HepG2 (cell line): ENCODE results near the gene DRC7. TPM values are rescaled to one million over a fixed set of nuclear protein-coding genes. Genes with fewer than 3 reads are reported as not detected.

ENCODE experiments used
- ELF1 ChIP-seq: sonication (generic); formaldehyde crosslinking; IDR thresholded peaks from 2 replicates; pipeline ENCODE4 v1.4.0; 2020; ENCODE audit warnings: missing genetic modification reagents
- ELF3 ChIP-seq: IDR thresholded peaks from 2 replicates; pipeline ENCODE4 v1.6.1; 2016; ENCODE audit warnings: missing genetic modification reagents, missing compliant biosample characterization
- HDAC2 ChIP-seq: sonication (generic); formaldehyde crosslinking; IDR thresholded peaks from 2 replicates; pipeline ENCODE4 v1.4.0; 2020; ENCODE audit warnings: missing genetic modification reagents
- MAFF ChIP-seq: IDR thresholded peaks from 2 replicates; pipeline ENCODE4 v1.6.1; 2011; ENCODE audit warnings: low read depth, low read length, improper control_type of control experiment
- NFKB2 ChIP-seq: sonication (generic); formaldehyde crosslinking; IDR thresholded peaks from 2 replicates; pipeline ENCODE4 v1.4.0; 2020; ENCODE audit warnings: missing genetic modification reagents, borderline replicate concordance
- PPARG ChIP-seq: conservative IDR thresholded peaks from 2 replicates; pipeline ENCODE4 v1.6.1; 2016; ENCODE audit warnings: missing biosample characterization, missing genetic modification reagents
- RAD21 ChIP-seq: fragments of 450-650 bp; formaldehyde crosslinking; IDR thresholded peaks from 2 replicates; pipeline ENCODE4 v1.5.0; 2020; ENCODE audit warnings: mild to moderate bottlenecking
- RCOR2 ChIP-seq: IDR thresholded peaks from 2 replicates; pipeline ENCODE4 v1.6.1; 2016; ENCODE audit warnings: missing biosample characterization, missing genetic modification reagents
- SRSF9 ChIP-seq: fragments of 200-400 bp; formaldehyde crosslinking; IDR thresholded peaks from 2 replicates; pipeline ENCODE4 v1.6.1; 2018; ENCODE audit warnings: borderline replicate concordance, mild to moderate bottlenecking, low read depth, low read length; ENCODE audit not compliant: insufficient read depth, poor library complexity, severe bottlenecking
- TEAD3 ChIP-seq: optimal IDR thresholded peaks from 2 replicates; pipeline ENCODE3; 2016; ENCODE audit warnings: borderline replicate concordance
- ZBTB7A ChIP-seq: sonication (generic); formaldehyde crosslinking; IDR thresholded peaks from 2 replicates; pipeline ENCODE4 v1.8.0; 2022; ENCODE audit warnings: mild to moderate bottlenecking, missing genetic modification reagents
- ZFP1 ChIP-seq: IDR thresholded peaks from 2 replicates; pipeline ENCODE4 v1.6.1; 2016
- ZFY ChIP-seq: sonication (generic); formaldehyde crosslinking; IDR thresholded peaks from 2 replicates; pipeline ENCODE4 v1.4.0; 2020; ENCODE audit warnings: missing genetic modification reagents
- ZNF296 ChIP-seq: sonication (generic); formaldehyde crosslinking; conservative IDR thresholded peaks from 2 replicates; pipeline ENCODE4 v1.5.0; 2020; ENCODE audit warnings: mild to moderate bottlenecking, missing genetic modification reagents
- ZNF501 ChIP-seq: sonication (generic); formaldehyde crosslinking; IDR thresholded peaks from 2 replicates; pipeline ENCODE4 v1.5.1; 2020; ENCODE audit warnings: mild to moderate bottlenecking, moderate library complexity, missing genetic modification reagents
- ZNF7 ChIP-seq: IDR thresholded peaks from 2 replicates; pipeline ENCODE4 v1.6.1; 2016; ENCODE audit warnings: missing biosample characterization, missing genetic modification reagents
- ZSCAN31 ChIP-seq: sonication (generic); formaldehyde crosslinking; IDR thresholded peaks from 2 replicates; pipeline ENCODE4 v1.5.0; 2020; ENCODE audit warnings: low read depth, mild to moderate bottlenecking, missing genetic modification reagents
- polyA plus RNA-seq, 8 experiments: library from polyadenylated mRNA; depleted of rRNA in 3 of 8; stranded (reverse) in 7 of 8; unstranded in 1 of 8; fragments of >200 nt; fragmentation: Illumina TruSeq in 4 of 8; extraction: Trizol in 4 of 8; gene quantifications; 2 replicates each; pipeline versions ENCODE4 v1.2.1 to v1.2.3, GENCODE V29; 2011 to 2016; ENCODE audit warnings: low read depth in 4 of 8, missing spikeins in 1 of 8, mixed read lengths in 1 of 8; ENCODE audit not compliant: insufficient read depth in 1 of 8
- total RNA-seq, 5 experiments: library from RNA; depleted of rRNA; stranded (reverse); fragments of >200 nt; fragmentation: Illumina TruSeq; extraction: Trizol; gene quantifications; 2 replicates each; pipeline ENCODE4 v1.2.3, GENCODE V29; 2016; ENCODE audit warnings: low read depth in 1 of 5
- TF ChIP-seq, protein P1 (sequence below): sonication (generic); formaldehyde crosslinking; IDR thresholded peaks from 2 replicates; pipeline ENCODE4 v1.5.0; 2020; ENCODE audit warnings: mild to moderate bottlenecking, missing genetic modification reagents
- TF ChIP-seq, protein P2 (sequence below): sonication (generic); formaldehyde crosslinking; IDR thresholded peaks from 2 replicates; pipeline ENCODE4 v1.4.0; 2020; ENCODE audit warnings: missing genetic modification reagents
- TF ChIP-seq, protein P3 (sequence below): sonication (generic); formaldehyde crosslinking; conservative IDR thresholded peaks from 2 replicates; pipeline ENCODE4 v1.5.0; 2020; ENCODE audit warnings: missing genetic modification reagents
- TF ChIP-seq, protein P4 (sequence below): sonication (generic); formaldehyde crosslinking; IDR thresholded peaks from 2 replicates; pipeline ENCODE4 v1.5.1; 2020; ENCODE audit warnings: missing genetic modification reagents, mild to moderate bottlenecking, borderline replicate concordance
- TF ChIP-seq, protein P5 (sequence below): sonication (generic); formaldehyde crosslinking; IDR thresholded peaks from 2 replicates; pipeline ENCODE4 v1.8.0; 2022; ENCODE audit warnings: missing genetic modification reagents, mild to moderate bottlenecking, moderate library complexity, borderline replicate concordance

DRC7 gene
- total and polyA plus RNA-seq, 2 of the 13 experiments (the other 11 are each of a cell fraction or from before 2014, with no cell fraction given): 2.7 to 3.4 TPM

DNA sequence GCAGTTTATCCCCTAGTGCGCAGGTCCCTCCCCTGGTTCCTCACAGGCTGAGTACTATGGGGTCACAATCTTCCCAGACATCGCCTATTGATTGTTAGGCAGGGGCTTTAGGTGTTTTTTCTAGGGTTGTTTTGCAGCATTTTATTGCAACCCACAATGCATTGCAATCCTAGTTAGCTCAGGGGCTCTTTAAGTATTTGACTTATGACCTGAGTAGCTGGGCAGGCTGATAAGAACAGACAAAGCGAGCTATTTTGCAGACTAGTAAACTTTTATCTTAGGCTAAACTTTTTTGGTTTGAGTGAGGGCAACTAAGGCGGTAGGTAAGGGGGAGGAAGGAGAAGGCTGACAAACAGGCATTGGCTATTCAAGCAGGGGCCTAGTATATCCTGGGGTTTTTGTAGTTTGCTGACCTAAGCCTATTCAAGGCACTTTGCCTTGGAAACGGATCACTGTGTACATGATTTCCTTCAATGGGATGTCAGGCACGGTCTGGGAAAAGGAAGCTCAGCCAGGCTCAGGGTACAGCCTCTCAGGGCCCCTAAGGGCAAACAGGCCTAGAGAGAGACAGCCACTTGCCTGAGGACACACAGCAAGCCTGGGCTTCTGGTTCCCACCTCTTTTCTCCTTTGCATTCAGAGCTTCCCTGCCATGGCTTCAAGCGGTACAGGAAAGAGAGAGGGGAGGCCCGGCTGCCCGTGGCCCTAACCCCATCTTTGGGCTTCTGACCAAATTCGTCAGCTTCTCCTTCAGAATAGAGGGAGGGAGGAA is 6.4 kb downstream of the DRC7 start (continued):
- TF ChIP-seq ELF1 (CRISPR knock-in tag) (0 out of 2 replicates have a peak, but pooled peaks have one; percentile 13), ZNF296 (CRISPR knock-in tag) (no peak), HDAC2 (CRISPR knock-in tag) (peak; percentile 56; the same call in 1 of the 2 replicates), ZFY (CRISPR knock-in tag) (0 out of 2 replicates have a peak, but pooled peaks have one; percentile 32), TEAD3 (CRISPR knock-in tag) (peak; percentile 50), MAFF (peak; percentile 85), RCOR2 (CRISPR knock-in tag) (peak; percentile 72; the same call in 1 of the 2 replicates), PPARG (CRISPR knock-in tag) (0 out of 2 replicates have a peak, but pooled peaks have one; percentile 19), ZNF501 (CRISPR knock-in tag) (0 out of 2 replicates have a peak, but pooled peaks have one; percentile 58), RAD21 (CRISPR knock-in tag) (no peak), ZNF7 (CRISPR knock-in tag) (no peak), NFKB2 (CRISPR knock-in tag) (no peak), ELF3 (0 out of 2 replicates have a peak, but pooled peaks have one; percentile 43), ZFP1 (CRISPR knock-in tag) (0 out of 2 replicates have a peak, but pooled peaks have one; percentile 33), ZSCAN31 (CRISPR knock-in tag) (0 out of 2 replicates have a peak, but pooled peaks have one; percentile 12), SRSF9 (no peak), ZBTB7A (no peak)
- TF ChIP-seq, protein P1, sequence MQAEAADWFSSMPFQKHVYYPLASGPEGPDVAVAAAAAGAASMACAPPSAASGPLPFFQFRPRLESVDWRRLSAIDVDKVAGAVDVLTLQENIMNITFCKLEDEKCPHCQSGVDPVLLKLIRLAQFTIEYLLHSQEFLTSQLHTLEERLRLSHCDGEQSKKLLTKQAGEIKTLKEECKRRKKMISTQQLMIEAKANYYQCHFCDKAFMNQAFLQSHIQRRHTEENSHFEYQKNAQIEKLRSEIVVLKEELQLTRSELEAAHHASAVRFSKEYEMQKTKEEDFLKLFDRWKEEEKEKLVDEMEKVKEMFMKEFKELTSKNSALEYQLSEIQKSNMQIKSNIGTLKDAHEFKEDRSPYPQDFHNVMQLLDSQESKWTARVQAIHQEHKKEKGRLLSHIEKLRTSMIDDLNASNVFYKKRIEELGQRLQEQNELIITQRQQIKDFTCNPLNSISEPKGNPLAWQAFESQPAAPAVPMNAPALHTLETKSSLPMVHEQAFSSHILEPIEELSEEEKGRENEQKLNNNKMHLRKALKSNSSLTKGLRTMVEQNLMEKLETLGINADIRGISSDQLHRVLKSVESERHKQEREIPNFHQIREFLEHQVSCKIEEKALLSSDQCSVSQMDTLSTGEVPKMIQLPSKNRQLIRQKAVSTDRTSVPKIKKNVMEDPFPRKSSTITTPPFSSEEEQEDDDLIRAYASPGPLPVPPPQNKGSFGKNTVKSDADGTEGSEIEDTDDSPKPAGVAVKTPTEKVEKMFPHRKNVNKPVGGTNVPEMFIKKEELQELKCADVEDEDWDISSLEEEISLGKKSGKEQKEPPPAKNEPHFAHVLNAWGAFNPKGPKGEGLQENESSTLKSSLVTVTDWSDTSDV: no peak
- TF ChIP-seq, protein P2, sequence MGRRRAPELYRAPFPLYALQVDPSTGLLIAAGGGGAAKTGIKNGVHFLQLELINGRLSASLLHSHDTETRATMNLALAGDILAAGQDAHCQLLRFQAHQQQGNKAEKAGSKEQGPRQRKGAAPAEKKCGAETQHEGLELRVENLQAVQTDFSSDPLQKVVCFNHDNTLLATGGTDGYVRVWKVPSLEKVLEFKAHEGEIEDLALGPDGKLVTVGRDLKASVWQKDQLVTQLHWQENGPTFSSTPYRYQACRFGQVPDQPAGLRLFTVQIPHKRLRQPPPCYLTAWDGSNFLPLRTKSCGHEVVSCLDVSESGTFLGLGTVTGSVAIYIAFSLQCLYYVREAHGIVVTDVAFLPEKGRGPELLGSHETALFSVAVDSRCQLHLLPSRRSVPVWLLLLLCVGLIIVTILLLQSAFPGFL (CRISPR knock-in tag): no peak
- TF ChIP-seq, protein P3, sequence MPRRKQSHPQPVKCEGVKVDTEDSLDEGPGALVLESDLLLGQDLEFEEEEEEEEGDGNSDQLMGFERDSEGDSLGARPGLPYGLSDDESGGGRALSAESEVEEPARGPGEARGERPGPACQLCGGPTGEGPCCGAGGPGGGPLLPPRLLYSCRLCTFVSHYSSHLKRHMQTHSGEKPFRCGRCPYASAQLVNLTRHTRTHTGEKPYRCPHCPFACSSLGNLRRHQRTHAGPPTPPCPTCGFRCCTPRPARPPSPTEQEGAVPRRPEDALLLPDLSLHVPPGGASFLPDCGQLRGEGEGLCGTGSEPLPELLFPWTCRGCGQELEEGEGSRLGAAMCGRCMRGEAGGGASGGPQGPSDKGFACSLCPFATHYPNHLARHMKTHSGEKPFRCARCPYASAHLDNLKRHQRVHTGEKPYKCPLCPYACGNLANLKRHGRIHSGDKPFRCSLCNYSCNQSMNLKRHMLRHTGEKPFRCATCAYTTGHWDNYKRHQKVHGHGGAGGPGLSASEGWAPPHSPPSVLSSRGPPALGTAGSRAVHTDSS (CRISPR knock-in tag): no peak
- TF ChIP-seq, protein P4, sequence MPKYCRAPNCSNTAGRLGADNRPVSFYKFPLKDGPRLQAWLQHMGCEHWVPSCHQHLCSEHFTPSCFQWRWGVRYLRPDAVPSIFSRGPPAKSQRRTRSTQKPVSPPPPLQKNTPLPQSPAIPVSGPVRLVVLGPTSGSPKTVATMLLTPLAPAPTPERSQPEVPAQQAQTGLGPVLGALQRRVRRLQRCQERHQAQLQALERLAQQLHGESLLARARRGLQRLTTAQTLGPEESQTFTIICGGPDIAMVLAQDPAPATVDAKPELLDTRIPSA (CRISPR knock-in tag): no peak
- TF ChIP-seq, protein P5, sequence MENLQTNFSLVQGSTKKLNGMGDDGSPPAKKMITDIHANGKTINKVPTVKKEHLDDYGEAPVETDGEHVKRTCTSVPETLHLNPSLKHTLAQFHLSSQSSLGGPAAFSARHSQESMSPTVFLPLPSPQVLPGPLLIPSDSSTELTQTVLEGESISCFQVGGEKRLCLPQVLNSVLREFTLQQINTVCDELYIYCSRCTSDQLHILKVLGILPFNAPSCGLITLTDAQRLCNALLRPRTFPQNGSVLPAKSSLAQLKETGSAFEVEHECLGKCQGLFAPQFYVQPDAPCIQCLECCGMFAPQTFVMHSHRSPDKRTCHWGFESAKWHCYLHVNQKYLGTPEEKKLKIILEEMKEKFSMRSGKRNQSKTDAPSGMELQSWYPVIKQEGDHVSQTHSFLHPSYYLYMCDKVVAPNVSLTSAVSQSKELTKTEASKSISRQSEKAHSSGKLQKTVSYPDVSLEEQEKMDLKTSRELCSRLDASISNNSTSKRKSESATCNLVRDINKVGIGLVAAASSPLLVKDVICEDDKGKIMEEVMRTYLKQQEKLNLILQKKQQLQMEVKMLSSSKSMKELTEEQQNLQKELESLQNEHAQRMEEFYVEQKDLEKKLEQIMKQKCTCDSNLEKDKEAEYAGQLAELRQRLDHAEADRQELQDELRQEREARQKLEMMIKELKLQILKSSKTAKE (CRISPR knock-in tag): 0 out of 2 replicates have a peak, but pooled peaks have one; percentile 27
